Body of pancreas (tissue), 4 donors: ENCODE measurements around the gene CLPSL1.

Experiments
- POLR2A ChIP-seq, 3 donors: fragments of 450-650 bp; IDR thresholded peaks; one replicate each; pipeline ENCODE4 v1.6.1; 2016; ENCODE audit warnings: antibody characterized with exemption in 3 of 3, mild to moderate bottlenecking in 2 of 3
- TF ChIP-seq, protein P1 (sequence below), 7 experiments: fragments of 450-650 bp in 4 of 7; fragments of 200-600 bp in 3 of 7; sonication (generic) in 3 of 7; IDR thresholded peaks; one replicate each; pipeline ENCODE4 v1.5.1; 2016 to 2019; ENCODE audit warnings: antibody characterized with exemption in 7 of 7

- TF ChIP-seq, protein P1, sequence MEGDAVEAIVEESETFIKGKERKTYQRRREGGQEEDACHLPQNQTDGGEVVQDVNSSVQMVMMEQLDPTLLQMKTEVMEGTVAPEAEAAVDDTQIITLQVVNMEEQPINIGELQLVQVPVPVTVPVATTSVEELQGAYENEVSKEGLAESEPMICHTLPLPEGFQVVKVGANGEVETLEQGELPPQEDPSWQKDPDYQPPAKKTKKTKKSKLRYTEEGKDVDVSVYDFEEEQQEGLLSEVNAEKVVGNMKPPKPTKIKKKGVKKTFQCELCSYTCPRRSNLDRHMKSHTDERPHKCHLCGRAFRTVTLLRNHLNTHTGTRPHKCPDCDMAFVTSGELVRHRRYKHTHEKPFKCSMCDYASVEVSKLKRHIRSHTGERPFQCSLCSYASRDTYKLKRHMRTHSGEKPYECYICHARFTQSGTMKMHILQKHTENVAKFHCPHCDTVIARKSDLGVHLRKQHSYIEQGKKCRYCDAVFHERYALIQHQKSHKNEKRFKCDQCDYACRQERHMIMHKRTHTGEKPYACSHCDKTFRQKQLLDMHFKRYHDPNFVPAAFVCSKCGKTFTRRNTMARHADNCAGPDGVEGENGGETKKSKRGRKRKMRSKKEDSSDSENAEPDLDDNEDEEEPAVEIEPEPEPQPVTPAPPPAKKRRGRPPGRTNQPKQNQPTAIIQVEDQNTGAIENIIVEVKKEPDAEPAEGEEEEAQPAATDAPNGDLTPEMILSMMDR (IDR thresholded peaks at IDR 0.05): no peak
- no peak for TF ChIP-seq POLR2A (IDR thresholded peaks at IDR 0.05)
These were observed 52.7 kb downstream of the CLPSL1 start for GRCh38 chr6:35833536-35833935.
